ENCODE data around the gene MICAL3. TPM values are rescaled to one million over a fixed set of nuclear protein-coding genes. Genes with fewer than 3 reads are reported as not detected.

Gene MICAL3
- polyA plus RNA-seq, 3 donors: 0.23 to 0.84 TPM; not detected in 1

DNA sequence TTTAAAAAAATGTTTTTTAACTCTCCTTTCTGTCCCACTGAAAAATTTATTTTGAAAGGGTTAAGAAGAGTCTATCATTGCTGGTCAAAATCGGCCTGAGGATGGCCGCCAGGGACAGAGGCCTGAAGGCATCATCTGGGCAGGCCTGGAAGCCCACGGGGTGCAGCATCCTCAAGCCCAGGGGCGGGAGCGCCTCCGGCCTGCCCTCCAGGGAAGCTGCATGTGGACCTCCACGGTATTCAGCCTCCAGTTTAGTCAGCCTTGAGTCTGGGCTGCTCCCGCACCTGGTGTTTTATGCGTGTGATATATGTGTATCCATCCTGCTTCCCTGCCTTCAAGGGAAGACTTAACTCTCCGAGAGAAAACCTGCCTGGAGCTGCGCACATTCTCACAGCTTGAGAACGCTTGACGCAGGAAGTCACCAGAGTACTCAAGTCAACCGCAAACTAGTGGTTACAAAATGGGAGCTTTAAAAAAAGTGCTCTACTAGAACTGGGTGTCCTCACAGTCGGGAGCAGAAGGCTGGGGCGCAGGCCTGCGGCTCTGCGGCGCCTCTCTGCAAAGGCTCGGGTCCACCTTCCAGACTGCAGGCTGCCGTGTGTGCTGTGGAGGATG, 236.5 kb downstream of the MICAL3 start:
- Mint-ChIP-seq H3K4me3 (no peak overlapping the region), H3K27me3 (ENCODE audit: low read depth in 3 of 3) (peaks cover 0 to 3% (median 0%) of the 10 kb centered on the region in 3 donors), H3K27ac (no peak overlapping the region), H3K4me1 (peaks cover 11% of the 10 kb centered on the region), H3K36me3 (peaks cover 7 to 9% of the 10 kb centered on the region in 2 donors), H3K9me3 (no peaks in the 10 kb centered on the region)
- Histone ChIP-seq H3K36me3 (replicated peaks in 1 of 2; ENCODE audit: control insufficient read depth in 1 of 2, insufficient read depth in 2 of 2, low read length in 2 of 2) (no peaks in the 10 kb centered on the region), H3K9ac (ENCODE audit: insufficient read depth, low read length, poor library complexity, severe bottlenecking) (no peak overlapping the region), H3K4me1 (ENCODE audit: control insufficient read depth in 1 of 2, insufficient read depth in 2 of 2, low read length in 2 of 2) (peaks cover 4 to 26% of the 10 kb centered on the region in 2 donors), H3K27ac (ENCODE audit: low read depth in 1 of 2, low read length in 2 of 2) (no peak overlapping the region), H2AFZ (ENCODE audit: insufficient read depth, low read depth, low read length, poor library complexity, severe bottlenecking) (no peak overlapping the region), H3K4me2 (replicated peaks; ENCODE audit: extremely low read depth, low read length, poor library complexity, severe bottlenecking) (no peak overlapping the region), H3K79me2 (ENCODE audit: insufficient read depth, low read length) (no peaks in the 10 kb centered on the region), H3K27me3 (ENCODE audit: control insufficient read depth in 2 of 2, insufficient read depth in 2 of 2, low read length in 2 of 2) (no peaks in the 10 kb centered on the region), H4K20me1 (ENCODE audit: insufficient read depth, low read length) (peaks cover 4% of the 10 kb centered on the region), H3K9me3 (replicated peaks in 1 of 2; ENCODE audit: control insufficient read depth in 1 of 2, insufficient read depth in 1 of 2, low read length in 2 of 2) (no peaks in the 10 kb centered on the region), H3K4me3 (replicated peaks in 1 of 3; ENCODE audit: low read depth in 2 of 3, low read length in 3 of 3) (no peak overlapping the region)
- no peak for DNase-seq
- 96% methylated on average over 10 of the region's 21 CpGs for WGBS (ENCODE audit: insufficient coverage)
- TF ChIP-seq CTCF (IDR thresholded peaks at IDR 0.05): no peak
- intact Hi-C loops (cut with micrococcal nuclease): loop anchor here in 1 of 2 donors (5.0 kb wide), 1 partner anchor 46 kb away; no protein-coding TSS in a partner anchor

DNA sequence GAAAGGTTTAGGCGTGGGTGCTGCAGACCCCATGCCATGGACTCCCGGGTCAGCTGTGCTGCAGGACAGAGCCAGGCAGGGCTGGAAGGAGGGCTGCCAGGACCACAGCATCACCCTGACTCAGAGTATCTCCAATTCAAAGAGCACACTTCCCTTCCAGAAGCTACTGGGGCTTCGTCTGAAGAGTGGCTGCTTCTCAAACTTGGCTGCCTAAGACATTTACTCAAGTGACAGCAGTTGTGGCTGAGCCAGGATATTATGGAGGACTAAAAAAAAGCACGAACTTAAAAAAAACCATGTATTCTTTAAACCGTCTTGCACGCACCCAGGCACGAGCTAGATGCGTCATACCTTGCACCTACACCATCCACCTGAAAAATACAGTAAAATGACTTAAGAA, 237.1 kb downstream of the MICAL3 start:
- peaks cover 4% of the 10 kb centered on the region for H4K20me1 ChIP-seq (ENCODE audit: insufficient read depth, low read length)
- Mint-ChIP-seq H3K27me3 (ENCODE audit: low read depth in 3 of 3) (peaks cover 0 to 2% (median 0%) of the 10 kb centered on the region in 3 donors), H3K9me3 (no peaks in the 10 kb centered on the region), H3K4me3 (no peak overlapping the region), H3K36me3 (peaks cover 12 to 13% of the 10 kb centered on the region in 2 donors), H3K27ac (no peak overlapping the region), H3K4me1 (peaks cover 15% of the 10 kb centered on the region)
- H3K79me2 ChIP-seq (ENCODE audit: insufficient read depth, low read length): peaks cover 6% of the 10 kb centered on the region
- no peak overlapping the region for H3K4me3 ChIP-seq (replicated peaks in 1 of 3; ENCODE audit: low read depth in 2 of 3, low read length in 3 of 3)
- H3K9me3 ChIP-seq (replicated peaks in 1 of 2; ENCODE audit: control insufficient read depth in 1 of 2, insufficient read depth in 1 of 2, low read length in 2 of 2): no peaks in the 10 kb centered on the region
- H3K27me3 ChIP-seq (ENCODE audit: control insufficient read depth in 2 of 2, insufficient read depth in 2 of 2, low read length in 2 of 2): no peaks in the 10 kb centered on the region
- intact Hi-C loops (cut with micrococcal nuclease): loop anchor here in 1 of 2 donors (5.0 kb wide), 1 partner anchor 45 kb away; no protein-coding TSS in a partner anchor
- no peak overlapping the region for H2AFZ ChIP-seq (ENCODE audit: insufficient read depth, low read depth, low read length, poor library complexity, severe bottlenecking)
- no peak for DNase-seq
- no peak overlapping the region for H3K27ac ChIP-seq (ENCODE audit: low read depth in 1 of 2, low read length in 2 of 2)
- TF ChIP-seq CTCF (IDR thresholded peaks at IDR 0.05): no peak
- H3K4me1 ChIP-seq (ENCODE audit: control insufficient read depth in 1 of 2, insufficient read depth in 2 of 2, low read length in 2 of 2): peaks cover 9 to 31% of the 10 kb centered on the region in 2 donors
- H3K4me2 ChIP-seq (replicated peaks; ENCODE audit: extremely low read depth, low read length, poor library complexity, severe bottlenecking): no peak overlapping the region
- H3K9ac ChIP-seq (ENCODE audit: insufficient read depth, low read length, poor library complexity, severe bottlenecking): no peak overlapping the region
- no peaks in the 10 kb centered on the region for H3K36me3 ChIP-seq (replicated peaks in 1 of 2; ENCODE audit: control insufficient read depth in 1 of 2, insufficient read depth in 2 of 2, low read length in 2 of 2)
- 100% methylated on average over 6 of the region's 8 CpGs for WGBS (ENCODE audit: insufficient coverage)

All from CD14-positive monocyte (primary cell).